ENCODE measurements around the gene HOXA13. TPM values are rescaled to one million over a fixed set of nuclear protein-coding genes. Genes with fewer than 3 reads are reported as not detected.

The HOXA13 gene
- total and polyA plus RNA-seq, 4 donors = 0.02 TPM; not detected in 3

DNA sequence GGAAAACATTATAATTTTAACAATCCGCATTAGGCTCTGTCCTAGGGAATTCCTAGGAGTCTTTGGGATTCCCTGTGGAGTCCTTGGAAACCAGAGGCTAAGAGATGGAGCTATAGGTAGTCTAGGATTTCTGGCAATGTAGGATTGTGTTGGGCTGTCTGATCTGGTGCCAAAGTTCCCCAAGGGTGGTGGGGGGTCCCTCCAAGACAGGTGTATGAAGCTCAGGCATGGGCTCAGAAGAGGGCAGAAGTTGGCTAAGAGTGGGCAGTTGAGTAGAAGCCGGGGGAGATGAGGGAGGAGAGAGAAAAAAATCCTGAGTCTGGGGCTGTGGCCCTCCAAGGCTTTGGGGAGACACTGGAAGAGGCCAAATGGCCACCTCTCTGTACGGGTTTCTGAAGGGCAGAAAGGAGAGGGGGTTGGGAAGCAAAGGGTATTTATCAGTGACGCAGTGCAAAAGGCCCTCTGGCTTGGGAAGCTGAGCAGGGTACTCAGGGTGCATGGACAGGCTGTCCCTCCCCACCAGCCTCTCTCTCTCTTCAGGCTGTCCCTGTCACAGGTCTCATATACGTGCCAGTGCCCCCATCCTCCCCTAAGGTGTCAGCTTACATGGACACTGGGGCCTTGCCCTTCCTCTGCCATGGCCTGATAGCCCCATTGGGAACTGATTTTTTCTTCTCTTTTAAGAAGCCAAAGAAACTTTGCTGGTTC, 53.2 kb downstream of the HOXA13 start:
- Histone ChIP-seq H3K27ac (ENCODE audit: low read depth in 1 of 2, low read length in 2 of 2) (no peak overlapping the region), H3K4me1 (ENCODE audit: control insufficient read depth in 4 of 4, insufficient read depth in 4 of 4, low read length in 3 of 4) (peaks cover 11 to 33% (median 14%) of the 10 kb centered on the region in 4 donors), H3K27me3 (ENCODE audit: control insufficient read depth in 4 of 4, insufficient read depth in 4 of 4, low read length in 3 of 4) (peaks cover 8 to 32% (median 18%) of the 10 kb centered on the region in 4 donors), H3K9ac (ENCODE audit: low read depth in 1 of 2, low read length in 2 of 2) (no peak overlapping the region), H3K9me3 (ENCODE audit: control insufficient read depth in 4 of 4, low read length in 3 of 4) (peaks cover 0 to 11% (median 0%) of the 10 kb centered on the region in 4 donors), H3K4me3 (ENCODE audit: low read depth in 1 of 3, low read length in 3 of 3) (no peak overlapping the region), H3K36me3 (ENCODE audit: control insufficient read depth in 4 of 4, insufficient read depth in 3 of 4, low read depth in 1 of 4, low read length in 3 of 4) (no peaks in the 10 kb centered on the region)
- WGBS = 32% methylated on average over 5 of the region's 5 CpGs
- DNase-seq (ENCODE audit: low spot score) = no peak
- TF ChIP-seq FOXA2 (IDR thresholded peaks at IDR 0.05) (no peak), GABPA (IDR thresholded peaks at IDR 0.05 in 1 of 2, conservative IDR thresholded peaks at IDR 0.05 in 1 of 2) (no peak), JUND (IDR thresholded peaks at IDR 0.05) (no peak), HNF4G (IDR thresholded peaks at IDR 0.05) (no peak), FOXA1 (IDR thresholded peaks at IDR 0.05) (no peak), EGR1 (IDR thresholded peaks at IDR 0.05; ENCODE audit: low read depth in 2 of 2) (no peak), ZBTB33 (IDR thresholded peaks at IDR 0.05) (no peak), RXRA (IDR thresholded peaks at IDR 0.05) (no peak)
- TF ChIP-seq, protein P1, sequence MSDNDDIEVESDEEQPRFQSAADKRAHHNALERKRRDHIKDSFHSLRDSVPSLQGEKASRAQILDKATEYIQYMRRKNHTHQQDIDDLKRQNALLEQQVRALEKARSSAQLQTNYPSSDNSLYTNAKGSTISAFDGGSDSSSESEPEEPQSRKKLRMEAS (IDR thresholded peaks at IDR 0.05) = no peak
- TF ChIP-seq, protein P2, sequence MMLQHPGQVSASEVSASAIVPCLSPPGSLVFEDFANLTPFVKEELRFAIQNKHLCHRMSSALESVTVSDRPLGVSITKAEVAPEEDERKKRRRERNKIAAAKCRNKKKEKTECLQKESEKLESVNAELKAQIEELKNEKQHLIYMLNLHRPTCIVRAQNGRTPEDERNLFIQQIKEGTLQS (IDR thresholded peaks at IDR 0.05) = no peak

- H3K4me3 ChIP-seq (ENCODE audit: low read depth in 1 of 3, low read length in 3 of 3) = no peak overlapping the region
- WGBS = 36% methylated on average over 11 of the region's 11 CpGs
- no peaks in the 10 kb centered on the region for H3K36me3 ChIP-seq (ENCODE audit: control insufficient read depth in 4 of 4, insufficient read depth in 3 of 4, low read depth in 1 of 4, low read length in 3 of 4)
- peaks cover 9 to 26% (median 10%) of the 10 kb centered on the region in 4 donors for H3K4me1 ChIP-seq (ENCODE audit: control insufficient read depth in 4 of 4, insufficient read depth in 4 of 4, low read length in 3 of 4)
- DNase-seq (ENCODE audit: low spot score) = no peak
- H3K9me3 ChIP-seq (ENCODE audit: control insufficient read depth in 4 of 4, low read length in 3 of 4) = peaks cover 0 to 11% (median 0%) of the 10 kb centered on the region in 4 donors
- no peak overlapping the region for H3K9ac ChIP-seq (ENCODE audit: low read depth in 1 of 2, low read length in 2 of 2)
- TF ChIP-seq EGR1 (IDR thresholded peaks at IDR 0.05; ENCODE audit: low read depth in 2 of 2) (no peak), FOXA2 (IDR thresholded peaks at IDR 0.05) (no peak), CTCF (IDR thresholded peaks at IDR 0.05; ENCODE audit: low read depth, low read length, missing input control) (no peak), RAD21 (IDR thresholded peaks at IDR 0.05) (no peak), JUND (IDR thresholded peaks at IDR 0.05) (no peak), SP1 (IDR thresholded peaks at IDR 0.05) (no peak), RXRA (IDR thresholded peaks at IDR 0.05) (no peak), NR2F2 (IDR thresholded peaks at IDR 0.05) (no peak), FOXA1 (IDR thresholded peaks at IDR 0.05) (no peak), ZBTB33 (IDR thresholded peaks at IDR 0.05) (no peak), HNF4A (conservative IDR thresholded peaks at IDR 0.05) (no peak), HNF4G (IDR thresholded peaks at IDR 0.05) (no peak), GABPA (IDR thresholded peaks at IDR 0.05 in 1 of 2, conservative IDR thresholded peaks at IDR 0.05 in 1 of 2) (no peak)
- TF ChIP-seq, protein P2 (IDR thresholded peaks at IDR 0.05) = no peak
- TF ChIP-seq, protein P3, sequence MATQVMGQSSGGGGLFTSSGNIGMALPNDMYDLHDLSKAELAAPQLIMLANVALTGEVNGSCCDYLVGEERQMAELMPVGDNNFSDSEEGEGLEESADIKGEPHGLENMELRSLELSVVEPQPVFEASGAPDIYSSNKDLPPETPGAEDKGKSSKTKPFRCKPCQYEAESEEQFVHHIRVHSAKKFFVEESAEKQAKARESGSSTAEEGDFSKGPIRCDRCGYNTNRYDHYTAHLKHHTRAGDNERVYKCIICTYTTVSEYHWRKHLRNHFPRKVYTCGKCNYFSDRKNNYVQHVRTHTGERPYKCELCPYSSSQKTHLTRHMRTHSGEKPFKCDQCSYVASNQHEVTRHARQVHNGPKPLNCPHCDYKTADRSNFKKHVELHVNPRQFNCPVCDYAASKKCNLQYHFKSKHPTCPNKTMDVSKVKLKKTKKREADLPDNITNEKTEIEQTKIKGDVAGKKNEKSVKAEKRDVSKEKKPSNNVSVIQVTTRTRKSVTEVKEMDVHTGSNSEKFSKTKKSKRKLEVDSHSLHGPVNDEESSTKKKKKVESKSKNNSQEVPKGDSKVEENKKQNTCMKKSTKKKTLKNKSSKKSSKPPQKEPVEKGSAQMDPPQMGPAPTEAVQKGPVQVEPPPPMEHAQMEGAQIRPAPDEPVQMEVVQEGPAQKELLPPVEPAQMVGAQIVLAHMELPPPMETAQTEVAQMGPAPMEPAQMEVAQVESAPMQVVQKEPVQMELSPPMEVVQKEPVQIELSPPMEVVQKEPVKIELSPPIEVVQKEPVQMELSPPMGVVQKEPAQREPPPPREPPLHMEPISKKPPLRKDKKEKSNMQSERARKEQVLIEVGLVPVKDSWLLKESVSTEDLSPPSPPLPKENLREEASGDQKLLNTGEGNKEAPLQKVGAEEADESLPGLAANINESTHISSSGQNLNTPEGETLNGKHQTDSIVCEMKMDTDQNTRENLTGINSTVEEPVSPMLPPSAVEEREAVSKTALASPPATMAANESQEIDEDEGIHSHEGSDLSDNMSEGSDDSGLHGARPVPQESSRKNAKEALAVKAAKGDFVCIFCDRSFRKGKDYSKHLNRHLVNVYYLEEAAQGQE (IDR thresholded peaks at IDR 0.05) = no peak
- TF ChIP-seq, protein P1 (IDR thresholded peaks at IDR 0.05) = no peak
- H3K27ac ChIP-seq (ENCODE audit: low read depth in 1 of 2, low read length in 2 of 2) = no peak overlapping the region
- H3K27me3 ChIP-seq (ENCODE audit: control insufficient read depth in 4 of 4, insufficient read depth in 4 of 4, low read length in 3 of 4) = peaks cover 8 to 33% (median 16%) of the 10 kb centered on the region in 4 donors
Measured at GRCh38 chr7:27145914-27146412, 53.9 kb downstream of the HOXA13 start.

Data from liver (tissue), 9 donors.